Activated B cell treated with CpG ODN at 0.5 μM for 24 hours (primary cell): Measurements from ENCODE around the gene ROM1. TPM values are rescaled to one million over a fixed set of nuclear protein-coding genes. Genes with fewer than 3 reads are reported as not detected.

Experiments used
- ATAC-seq: fragments of 200-7000 bp; cut with Tn5 transposase; one replicate; pipeline ENCODE4 v1.10.0; 2021; ENCODE audit warnings: low read depth, mild to moderate bottlenecking, moderate library complexity
- CTCF ChIA-PET: fragments of 350-600 bp; sonication (Branson Sonifier 250); formaldehyde crosslinking; loops from one replicate; lab custom pipeline; 2021; ENCODE audit warnings: antibody characterized with exemption; lab: Charles Lee
- POLR2A ChIA-PET: fragments of 350-600 bp; sonication (Branson Sonifier 250); formaldehyde crosslinking; loops from one replicate; lab custom pipeline; 2021; ENCODE audit warnings: antibody characterized with exemption; lab: Charles Lee
- DNase-seq: peaks from one replicate; pipeline ENCODE4 v3.0.0; 2022
- H3K27ac Mint-ChIP-seq: one replicate; pipeline ENCODE4 v1.8.0; 2020; ENCODE audit warnings: mixed read lengths
- H3K27me3 Mint-ChIP-seq: one replicate; pipeline ENCODE4 v1.8.0; 2021; ENCODE audit warnings: mixed read lengths
- H3K36me3 Mint-ChIP-seq: one replicate; pipeline ENCODE4 v1.8.0; 2021; ENCODE audit warnings: low read depth, mixed read lengths
- H3K4me1 Mint-ChIP-seq: one replicate; pipeline ENCODE4 v1.8.0; 2021; ENCODE audit warnings: mixed read lengths
- H3K4me3 Mint-ChIP-seq: one replicate; pipeline ENCODE4 v1.8.0; 2020; ENCODE audit warnings: mild to moderate bottlenecking, mixed read lengths
- H3K9me3 Mint-ChIP-seq: one replicate; pipeline ENCODE4 v1.8.0; 2020; ENCODE audit warnings: mixed read lengths
- intact Hi-C: fragments of 100-400 bp; cut with micrococcal nuclease; formaldehyde crosslinking; loops from one replicate; pipeline ENCODE4 v1.15.1; 2024
- total RNA-seq: library from RNA; stranded (reverse); gene quantifications from 2 replicates; pipeline ENCODE4 v1.2.3, GENCODE V29; 2022
- TF ChIP-seq, protein P1 (sequence below): fragments of 200-600 bp; IDR thresholded peaks from one replicate; pipeline ENCODE4 v1.8.0; 2022; ENCODE audit warnings: antibody characterized with exemption, mild to moderate bottlenecking

ROM1 gene
- total RNA-seq, 1 donor from 2014 or later = 0.89 TPM

DNA sequence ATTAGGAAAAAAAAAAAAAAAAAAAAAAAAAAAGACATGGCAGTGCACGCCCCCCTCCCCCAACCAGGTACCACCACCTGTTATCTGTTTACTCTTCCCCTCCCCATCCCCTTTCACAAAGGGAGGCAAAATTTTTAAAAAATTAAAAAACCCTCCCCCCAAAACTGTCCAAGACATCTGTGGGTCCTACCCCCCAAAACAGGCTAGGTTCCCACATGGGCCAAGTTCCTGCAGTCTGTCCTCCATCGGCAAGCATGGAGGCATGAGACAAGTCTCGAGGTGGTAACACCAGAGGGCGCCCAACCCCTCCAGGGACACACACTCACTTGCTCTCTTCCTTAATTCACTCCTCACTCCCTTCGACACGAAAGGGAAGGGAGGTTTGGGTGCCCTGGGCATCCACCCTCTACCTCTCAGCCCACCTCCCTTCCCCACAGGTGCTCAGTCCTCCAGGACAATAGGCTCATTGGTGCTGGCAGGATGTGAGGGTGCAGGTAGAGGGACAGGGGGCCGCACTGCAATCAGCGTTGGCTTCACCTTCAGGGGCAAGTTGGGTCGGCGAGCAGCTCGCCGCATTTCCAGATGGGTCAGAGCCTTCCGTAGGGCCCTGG is 19.5 kb upstream of the ROM1 start:
- ChIA-PET POLR2A (interaction anchor here (0.6 to 4.5 kb wide), 14 partner anchors 9 to 287 kb away, joined by 3 to 246 read pairs (median 63); partner anchors contain the start of genes AHNAK, B3GAT3, BSCL2 and C11orf98), CTCF (interaction anchor here (0.9 to 3.7 kb wide), 11 partner anchors 7 to 193 kb away, joined by 3 to 23 read pairs (median 12); partner anchors contain the start of genes B3GAT3, C11orf98, CSKMT and EML3)
- no peaks in the 10 kb centered on the region for H3K27me3 Mint-ChIP-seq
- H3K27ac Mint-ChIP-seq = peak overlapping the region; percentile 81
- H3K4me3 Mint-ChIP-seq = peak overlapping the region; percentile 70
- ATAC-seq = peak; percentile 8
- TF ChIP-seq, protein P1, sequence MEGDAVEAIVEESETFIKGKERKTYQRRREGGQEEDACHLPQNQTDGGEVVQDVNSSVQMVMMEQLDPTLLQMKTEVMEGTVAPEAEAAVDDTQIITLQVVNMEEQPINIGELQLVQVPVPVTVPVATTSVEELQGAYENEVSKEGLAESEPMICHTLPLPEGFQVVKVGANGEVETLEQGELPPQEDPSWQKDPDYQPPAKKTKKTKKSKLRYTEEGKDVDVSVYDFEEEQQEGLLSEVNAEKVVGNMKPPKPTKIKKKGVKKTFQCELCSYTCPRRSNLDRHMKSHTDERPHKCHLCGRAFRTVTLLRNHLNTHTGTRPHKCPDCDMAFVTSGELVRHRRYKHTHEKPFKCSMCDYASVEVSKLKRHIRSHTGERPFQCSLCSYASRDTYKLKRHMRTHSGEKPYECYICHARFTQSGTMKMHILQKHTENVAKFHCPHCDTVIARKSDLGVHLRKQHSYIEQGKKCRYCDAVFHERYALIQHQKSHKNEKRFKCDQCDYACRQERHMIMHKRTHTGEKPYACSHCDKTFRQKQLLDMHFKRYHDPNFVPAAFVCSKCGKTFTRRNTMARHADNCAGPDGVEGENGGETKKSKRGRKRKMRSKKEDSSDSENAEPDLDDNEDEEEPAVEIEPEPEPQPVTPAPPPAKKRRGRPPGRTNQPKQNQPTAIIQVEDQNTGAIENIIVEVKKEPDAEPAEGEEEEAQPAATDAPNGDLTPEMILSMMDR = no peak
- peaks cover 76% of the 10 kb centered on the region for H3K36me3 Mint-ChIP-seq
- no peaks in the 10 kb centered on the region for H3K9me3 Mint-ChIP-seq
- H3K4me1 Mint-ChIP-seq = peaks cover 60% of the 10 kb centered on the region
- no peak for DNase-seq
- intact Hi-C loops = loop anchor here (1.0 to 5.0 kb wide), 2 partner anchors 101 to 269 kb away; no protein-coding TSS in a partner anchor

DNA sequence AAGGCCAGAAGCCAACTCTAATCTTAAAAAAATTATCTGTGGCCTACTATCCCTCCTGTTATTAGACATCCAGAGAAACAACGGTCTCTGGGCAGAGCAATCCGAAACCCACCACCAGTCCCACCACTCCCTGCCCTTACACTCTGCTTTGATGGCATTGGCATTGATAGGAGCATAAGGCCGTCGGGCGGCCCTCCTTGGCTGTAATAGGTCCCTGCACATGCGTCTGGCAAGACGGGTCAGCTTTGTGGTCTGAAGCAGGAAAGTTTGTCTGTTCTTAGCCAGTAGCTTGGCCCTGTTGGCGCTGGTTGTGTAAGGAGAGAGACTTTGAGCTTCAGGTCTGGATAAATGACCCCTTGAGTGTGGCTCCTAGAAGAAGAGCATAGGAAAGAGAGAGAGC is 17.9 kb upstream of the ROM1 start:
- CTCF ChIA-PET = interaction anchor here (0.6 kb wide), 1 partner anchor 210 kb away, joined by 3 read pairs; the partner anchor contains the start of gene NXF1
- Mint-ChIP-seq H3K9me3 (peaks cover 2% of the 10 kb centered on the region), H3K4me1 (peaks cover 69% of the 10 kb centered on the region), H3K27me3 (no peaks in the 10 kb centered on the region), H3K36me3 (peaks cover 86% of the 10 kb centered on the region), H3K27ac (no peak overlapping the region), H3K4me3 (no peak overlapping the region)
- DNase-seq = no peak
- POLR2A ChIA-PET = interaction anchor here (0.5 to 1.9 kb wide), 7 partner anchors 21 to 134 kb away, joined by 3 to 7 read pairs (median 4); partner anchors contain the start of genes B3GAT3, C11orf98, CSKMT and EEF1G
- intact Hi-C loops = no loop called here
- TF ChIP-seq, protein P1 = no peak
- no peak for ATAC-seq

DNA sequence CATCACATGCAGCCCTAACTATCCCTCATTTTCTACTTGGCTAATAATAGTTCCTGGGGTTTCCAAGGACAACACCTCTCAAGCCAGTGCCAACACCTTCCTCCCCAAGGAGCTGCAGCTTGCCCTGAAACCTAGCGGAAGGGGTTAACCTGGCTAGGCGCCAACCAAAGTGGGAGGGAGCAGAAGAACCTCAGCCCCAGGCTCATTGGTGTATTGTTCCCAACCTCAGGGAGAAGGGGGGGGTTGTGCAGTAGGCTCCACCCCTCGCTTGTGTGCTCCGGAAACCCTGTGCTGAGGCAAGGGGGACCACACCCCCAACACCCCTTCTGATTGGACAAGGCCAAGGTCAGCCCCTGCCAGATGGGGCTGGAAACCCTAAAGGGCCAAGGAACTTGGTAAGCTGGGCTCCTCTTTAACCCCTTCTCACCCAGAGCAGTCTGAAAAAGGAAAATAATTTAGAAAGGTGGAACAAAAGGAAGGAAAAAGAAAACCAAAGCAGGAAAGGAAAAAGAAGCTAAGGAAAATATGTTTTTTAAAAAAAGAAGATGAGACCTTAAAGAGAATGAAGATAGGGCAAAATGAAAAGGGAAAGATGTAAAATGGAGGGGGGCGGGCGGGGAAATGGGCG is 13.9 kb upstream of the ROM1 start:
- Mint-ChIP-seq H3K4me3 (peak overlapping the region; percentile 92), H3K9me3 (peaks cover 2% of the 10 kb centered on the region), H3K4me1 (peaks cover 48% of the 10 kb centered on the region), H3K27ac (peak overlapping the region; percentile 97), H3K36me3 (peaks cover 80% of the 10 kb centered on the region), H3K27me3 (no peaks in the 10 kb centered on the region)
- DNase-seq = peak; percentile 70
- intact Hi-C loops = loop anchor here (1.0 kb wide), 1 partner anchor 8 kb away; the partner anchor contains the start of gene TUT1
- ChIA-PET POLR2A (interaction anchor here (0.7 to 8.2 kb wide), 20 partner anchors 7 to 1216 kb away, joined by 3 to 246 read pairs (median 7); partner anchors contain the start of genes B3GAT3, C11orf98, CSKMT and EEF1G), CTCF (interaction anchor here (0.8 kb wide), 1 partner anchor 155 kb away, joined by 3 read pairs; no protein-coding TSS in a partner anchor)
- ATAC-seq = peak; percentile 58
- TF ChIP-seq, protein P1 = no peak

DNA sequence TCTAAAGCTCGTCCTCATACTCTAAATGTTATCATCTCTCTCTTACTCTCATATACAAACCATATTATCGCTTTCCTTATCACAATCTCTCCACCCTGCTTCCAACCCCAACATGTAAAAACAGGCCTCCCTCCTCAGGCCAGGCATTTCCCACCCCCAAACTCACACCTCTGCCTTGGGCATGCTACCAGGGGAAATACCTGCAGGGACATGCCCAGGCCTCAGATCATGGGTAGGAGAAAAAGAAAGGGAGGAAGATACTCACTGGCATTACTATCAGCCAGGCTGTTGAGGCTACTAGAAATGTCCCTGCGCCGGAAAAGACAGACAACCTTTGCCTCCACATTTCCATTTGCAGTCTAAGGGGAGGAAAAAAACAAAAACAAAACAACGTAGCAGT is 13.2 kb upstream of the ROM1 start:
- intact Hi-C loops = loop anchor here (1.0 kb wide), 1 partner anchor 9 kb away; the partner anchor contains the start of gene TUT1
- ChIA-PET CTCF (interaction anchor here (2.4 kb wide), 1 partner anchor 8 kb away, joined by 13 read pairs; the partner anchor contains the start of gene TUT1), POLR2A (interaction anchor here (0.7 to 8.2 kb wide), 19 partner anchors 8 to 241 kb away, joined by 3 to 246 read pairs (median 9); partner anchors contain the start of genes B3GAT3, C11orf98, CSKMT and EEF1G)
- H3K27me3 Mint-ChIP-seq = no peaks in the 10 kb centered on the region
- peaks cover 2% of the 10 kb centered on the region for H3K9me3 Mint-ChIP-seq
- H3K27ac Mint-ChIP-seq = peak overlapping the region; percentile 97
- peaks cover 45% of the 10 kb centered on the region for H3K4me1 Mint-ChIP-seq
- ATAC-seq = no peak
- peak overlapping the region; percentile 92 for H3K4me3 Mint-ChIP-seq
- TF ChIP-seq, protein P1 = no peak
- no peak for DNase-seq
- peaks cover 74% of the 10 kb centered on the region for H3K36me3 Mint-ChIP-seq
